ENCODE results near the gene FADS1. TPM values are rescaled to one million over a fixed set of nuclear protein-coding genes. Genes with fewer than 3 reads are reported as not detected.
A peak's percentile ranks its signal among the peaks of the same experiment; 100 is the strongest.

The FADS1 gene
- total and polyA plus RNA-seq, 2 of the 8 experiments (the other 6 are each of a cell fraction or from before 2014, with no cell fraction given) = 115 to 141 TPM

DNA sequence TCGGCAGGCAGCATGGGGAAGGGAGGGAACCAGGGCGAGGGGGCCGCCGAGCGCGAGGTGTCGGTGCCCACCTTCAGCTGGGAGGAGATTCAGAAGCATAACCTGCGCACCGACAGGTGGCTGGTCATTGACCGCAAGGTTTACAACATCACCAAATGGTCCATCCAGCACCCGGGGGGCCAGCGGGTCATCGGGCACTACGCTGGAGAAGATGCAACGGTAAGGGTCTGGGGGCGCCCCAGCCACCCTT lies 11.5 kb upstream of the FADS1 start:
- H3K4me1 ChIP-seq (replicated peaks in 1 of 4; ENCODE audit: control insufficient read depth in 3 of 4, insufficient read depth in 4 of 4, low read length in 3 of 4) = peaks cover 9 to 34% (median 21%) of the 10 kb centered on the region in 4 experiments
- CTCF ChIA-PET (ENCODE audit: partially characterized antibody) = interaction anchor here (0.9 to 3.2 kb wide), 8 partner anchors 10 to 38 kb away, joined by 3 to 16 read pairs (median 4); partner anchors contain the start of gene FADS1
- H3K27ac ChIP-seq (ENCODE audit: low read depth, low read length) = peak overlapping the region; percentile 74

More for the DNA sequence above, 11.5 kb upstream of the FADS1 start:
- DNase-seq (ENCODE audit: low read depth in 1 of 2, low spot score in 2 of 2) = no peak
- Histone ChIP-seq H3K27me3 (replicated peaks in 1 of 4; ENCODE audit: control insufficient read depth in 3 of 4, extremely low read depth in 1 of 4, insufficient read depth in 3 of 4, low read length in 3 of 4) (no peaks in the 10 kb centered on the region), H4K8ac (ENCODE audit: extremely low read depth, insufficient read depth, low read length) (peak overlapping the region; percentile 91), H4K91ac (replicated peaks; ENCODE audit: insufficient read length, low read length) (peak overlapping the region; percentile 99), H3K56ac (replicated peaks; ENCODE audit: insufficient read length, low read depth, low read length) (peak overlapping the region; percentile 98), H3K9me3 (ENCODE audit: insufficient read depth in 2 of 2, low read depth in 1 of 2, low read length in 1 of 2) (no peaks in the 10 kb centered on the region), H3K9ac (replicated peaks in 1 of 4; ENCODE audit: extremely low read depth in 1 of 4, low read depth in 3 of 4, low read length in 3 of 4) (peak overlapping the region; percentile 82 to 88 (median 84)), H4K20me1 (replicated peaks in 1 of 2; ENCODE audit: control insufficient read depth in 1 of 2, insufficient read depth in 2 of 2, low read length in 2 of 2) (peaks cover 10 to 29% of the 10 kb centered on the region in 2 experiments), H2AK5ac (ENCODE audit: low read depth, low read length) (0 out of 2 replicates have a peak overlapping the region, but pooled peaks have one; percentile 28), H3K14ac (ENCODE audit: insufficient read length) (no peak overlapping the region), H3K18ac (ENCODE audit: extremely low read depth, low read length) (peak overlapping the region; percentile 100), H3K4me3 (ENCODE audit: extremely low read depth in 1 of 4, insufficient read depth in 2 of 4, low read depth in 3 of 4, low read length in 4 of 4) (peak overlapping the region; percentile 77 to 96 (median 86)), H2BK120ac (replicated peaks; ENCODE audit: low read depth, low read length) (peak overlapping the region; percentile 66), H2BK20ac (ENCODE audit: low read length) (no peak overlapping the region), H2BK15ac (ENCODE audit: low read length) (peak overlapping the region; percentile 90; the same call in 1 of the 2 replicates), H3K4ac (replicated peaks; ENCODE audit: insufficient read length, low read depth, low read length) (peak overlapping the region; percentile 86), H2BK12ac (ENCODE audit: low read depth, low read length) (no peak overlapping the region; the same call in 1 of the 2 replicates), H2AFZ (ENCODE audit: low read length) (no peak overlapping the region), H2BK5ac (ENCODE audit: low read depth, low read length) (peak overlapping the region; percentile 71), H3K79me2 (ENCODE audit: control insufficient read depth in 1 of 2, insufficient read depth in 2 of 2, low read length in 2 of 2) (peaks cover 29 to 51% of the 10 kb centered on the region in 2 experiments), H3K23me2 (ENCODE audit: low read depth, low read length) (peaks cover 14% of the 10 kb centered on the region), H4K5ac (ENCODE audit: insufficient read length, low read depth, low read length) (peak overlapping the region; percentile 19), H3K4me2 (ENCODE audit: insufficient read depth in 1 of 2, low read depth in 2 of 2, low read length in 2 of 2) (peak overlapping the region; percentile 96 to 98), H3K79me1 (ENCODE audit: low read depth, low read length) (peaks cover 15% of the 10 kb centered on the region), H3K23ac (ENCODE audit: insufficient read length) (no peak overlapping the region), H3K36me3 (ENCODE audit: control insufficient read depth in 2 of 4, insufficient read depth in 4 of 4, low read length in 3 of 4) (peaks cover under 1 to 4% (median 4%) of the 10 kb centered on the region in 4 experiments; a peak in 2 of 8 replicates)
- FAIRE-seq = no peak
- 3% methylated on average over 16 of the region's 16 CpGs; no CpG with 5 or more reads in 1 of the 2 experiments for WGBS, 2 experiments (ENCODE audit: extremely low coverage in 1 of 2, insufficient coverage in 1 of 2, insufficient read length in 1 of 2, insufficient replicate concordance in 2 of 2, low coverage in 1 of 2, low lambda C conversion rate in 2 of 2, missing lambda C conversion rate in 1 of 2)
- POLR2A ChIA-PET (ENCODE audit: partially characterized antibody) = interaction anchor here (0.7 to 9.9 kb wide), 14 partner anchors 11 to 115 kb away, joined by 3 to 210 read pairs (median 7); partner anchors contain the start of genes FADS1, FEN1 and TMEM258
- no peak for TF ChIP-seq CHD2 (IDR thresholded peaks at IDR 0.05; ENCODE audit: low read length)
- no peak for TF ChIP-seq GTF2F1 (IDR thresholded peaks at IDR 0.05; ENCODE audit: borderline replicate concordance, low read depth, low read length)
- TF ChIP-seq CEBPB (IDR thresholded peaks at IDR 0.05; ENCODE audit: low read depth, low read length) = no peak
- no peak for TF ChIP-seq SUZ12 (IDR thresholded peaks at IDR 0.05; ENCODE audit: low read length)
- TF ChIP-seq TAF7 (optimal IDR thresholded peaks at IDR 0.05; ENCODE audit: borderline replicate concordance, low read depth, low read length) = no peak
- no peak for TF ChIP-seq SIX5 (IDR thresholded peaks at IDR 0.05; ENCODE audit: low read depth, low read length)
- no peak for TF ChIP-seq NRF1 (IDR thresholded peaks at IDR 0.05; ENCODE audit: low read depth, low read length)
- no peak for TF ChIP-seq CTBP2 (IDR thresholded peaks at IDR 0.05; ENCODE audit: borderline replicate concordance, insufficient read depth, insufficient read length, low read length)
- no peak for TF ChIP-seq JUN (IDR thresholded peaks at IDR 0.05; ENCODE audit: low read depth, low read length)
- TF ChIP-seq MAX (IDR thresholded peaks at IDR 0.05) = 0 out of 2 replicates have a peak, but pooled peaks have one; percentile 30
- peak in 1 of 2 experiments; percentile 54; a peak in 1 of 3 replicates for TF ChIP-seq POLR2A (IDR thresholded peaks at IDR 0.05; ENCODE audit: control extremely low read depth in 1 of 2, low read depth in 2 of 2, low read length in 2 of 2)
- no peak for TF ChIP-seq CBX5 (IDR thresholded peaks at IDR 0.05; ENCODE audit: low read depth, low read length)
- no peak for TF ChIP-seq ZNF274 (IDR thresholded peaks at IDR 0.05; ENCODE audit: borderline replicate concordance, extremely low read depth, low read length)
- TF ChIP-seq POLR2AphosphoS5 (IDR thresholded peaks at IDR 0.05; ENCODE audit: low read depth, low read length) = peak; percentile 69; the same call in 1 of the 2 replicates
- TF ChIP-seq JUND (IDR thresholded peaks at IDR 0.05; ENCODE audit: low read length) = no peak
